HCT116 (cell line): ENCODE data around the gene EVC. TPM values are rescaled to one million over a fixed set of nuclear protein-coding genes. Genes with fewer than 3 reads are reported as not detected.

Experiments
- ATAC-seq: fragments of 200-7000 bp; cut with Tn5 transposase; 2 replicates; pipeline ENCODE4 v1.9.1; 2020; ENCODE audit warnings: mild to moderate bottlenecking, moderate library complexity
- BruUV-seq: library from RNA; stranded (reverse); fragments of 400-500 nt; replicated peaks from 2 replicates; lab custom pipeline; 2021; lab: Mats Ljungman, UMichigan
- CTCF ChIA-PET: fragments of 300-600 bp; sonication (Branson Sonifier 250); formaldehyde crosslinking; loops from one replicate; lab custom pipeline; 2021; ENCODE audit warnings: antibody characterized with exemption; lab: Charles Lee
- POLR2A ChIA-PET: fragments of 300-600, 350-600 bp; sonication (Branson Sonifier 250); formaldehyde crosslinking; loops from one replicate; lab custom pipeline; 2021; ENCODE audit warnings: antibody characterized with exemption; lab: Charles Lee
- RAD21 ChIA-PET, 2 experiments: fragments of 300-600 bp; sonication (Branson Sonifier 250); formaldehyde crosslinking; loops; one replicate each; lab custom pipeline; 2023; ENCODE audit warnings: low total read pairs in 2 of 2; ENCODE audit not compliant: uncharacterized antibody in 2 of 2, unreplicated experiment in 2 of 2, low non-redundant PET in 1 of 2; lab: Charles Lee
- DNase-seq: peaks from one replicate; pipeline ENCODE4 v3.0.0-alpha.2; 2010; ENCODE audit warnings: low read depth, low spot score
- H2AFZ ChIP-seq: fragments of 200-600 bp; shearing (Covaris generic), sonication (generic); 2 replicates; pipeline ENCODE4 v1.6.1; 2017; ENCODE audit warnings: low read depth, mixed run types, mixed read lengths, antibody characterized with exemption, low read length; ENCODE audit not compliant: poor library complexity, severe bottlenecking
- H3K27ac ChIP-seq: 2 replicates; pipeline ENCODE4 v1.5.1; 2012; ENCODE audit warnings: low read depth, low read length
- H3K27me3 ChIP-seq: fragments of 200-600 bp; sonication (generic); 2 replicates; pipeline ENCODE4 v1.6.1; 2016; ENCODE audit warnings: mixed run types, low read length, mixed read lengths; ENCODE audit not compliant: insufficient read depth
- H3K36me3 ChIP-seq, 2 experiments: fragments of 200-500 bp in 1 of 2; fragments of 200-600 bp in 1 of 2; sonication (Bioruptor generic) in 1 of 2; sonication (generic) in 1 of 2; 2 replicates each; pipeline versions ENCODE4 v1.5.1 to v1.6.1; 2014 to 2016; ENCODE audit warnings: low read length in 2 of 2, inconsistent platforms in 1 of 2, mixed read lengths in 1 of 2, mixed run types in 1 of 2; ENCODE audit not compliant: insufficient read depth in 2 of 2, control insufficient read depth in 1 of 2
- H3K4me1 ChIP-seq, 2 experiments: fragments of 200-600 bp in 1 of 2; sonication (generic) in 1 of 2; 2 replicates each; pipeline versions ENCODE4 v1.5.1 to v1.6.1; 2012 to 2017; ENCODE audit warnings: low read length in 2 of 2, inconsistent platforms in 1 of 2, mild to moderate bottlenecking in 1 of 2, mixed read lengths in 1 of 2, mixed run types in 1 of 2, moderate library complexity in 1 of 2; ENCODE audit not compliant: insufficient read depth in 2 of 2, control insufficient read depth in 1 of 2
- H3K4me2 ChIP-seq: fragments of 200-600 bp; sonication (generic); 2 replicates; pipeline ENCODE4 v1.6.1; 2017; ENCODE audit warnings: mixed run types, low read length, mixed read lengths
- H3K4me3 ChIP-seq, 2 experiments: fragments of 200-600 bp in 1 of 2; sonication (generic) in 1 of 2; replicated peaks in 1 of 2; 2 replicates each; pipeline ENCODE4 v1.5.1; 2011 to 2016; ENCODE audit warnings: low read length in 2 of 2, control low read depth in 1 of 2, low read depth in 1 of 2, mild to moderate bottlenecking in 1 of 2, mixed read lengths in 1 of 2, mixed run types in 1 of 2
- H3K79me2 ChIP-seq: fragments of 200-600 bp; sonication (generic); 2 replicates; pipeline ENCODE4 v1.6.1; 2017; ENCODE audit warnings: mild to moderate bottlenecking, mixed run types, low read length, moderate library complexity, mixed read lengths; ENCODE audit not compliant: insufficient read depth
- H3K9ac ChIP-seq: fragments of 200-600 bp; sonication (generic); 2 replicates; pipeline ENCODE4 v1.6.1; 2016; ENCODE audit warnings: low read length, mixed read lengths
- H3K9me2 ChIP-seq: fragments of 200-600 bp; sonication (generic), shearing (Covaris generic); 2 replicates; pipeline ENCODE4 v1.6.1; 2017; ENCODE audit warnings: mixed run types, mild to moderate bottlenecking, moderate library complexity; ENCODE audit not compliant: insufficient read depth
- H3K9me3 ChIP-seq, 2 experiments: fragments of 200-500 bp in 1 of 2; fragments of 200-600 bp in 1 of 2; sonication (Bioruptor generic) in 1 of 2; sonication (generic) in 1 of 2; 2 replicates each; pipeline ENCODE4 v1.6.1; 2014 to 2017; ENCODE audit warnings: low read length in 2 of 2, mixed read lengths in 2 of 2, inconsistent platforms in 1 of 2, low read depth in 1 of 2, mild to moderate bottlenecking in 1 of 2, mixed run types in 1 of 2, moderate library complexity in 1 of 2; ENCODE audit not compliant: control insufficient read depth in 1 of 2, insufficient read depth in 1 of 2
- H4K20me1 ChIP-seq: fragments of 200-600 bp; sonication (generic), shearing (Covaris generic); 2 replicates; pipeline ENCODE4 v1.6.1; 2017; ENCODE audit warnings: mixed run types, mild to moderate bottlenecking, moderate library complexity; ENCODE audit not compliant: insufficient read depth
- CBX3 ChIP-seq: IDR thresholded peaks from 2 replicates; pipeline ENCODE4 v1.6.1; 2012; ENCODE audit warnings: low read depth
- CEBPB ChIP-seq: IDR thresholded peaks from 2 replicates; pipeline ENCODE4 v1.6.1; 2012; ENCODE audit warnings: low read depth
- EGR1 ChIP-seq: IDR thresholded peaks from 2 replicates; pipeline ENCODE4 v1.6.1; 2012; ENCODE audit warnings: low read depth
- EZH2 ChIP-seq: fragments of 200-600 bp; sonication (generic); IDR thresholded peaks from 2 replicates; pipeline ENCODE4 v1.6.1; 2017; ENCODE audit warnings: antibody characterized with exemption, mixed run types
- FOSL1 ChIP-seq: IDR thresholded peaks from 2 replicates; pipeline ENCODE4 v1.6.1; 2012; ENCODE audit warnings: low read depth
- SIN3A ChIP-seq: IDR thresholded peaks from 2 replicates; pipeline ENCODE4 v1.6.1; 2012; ENCODE audit warnings: low read depth
- SRF ChIP-seq: IDR thresholded peaks from 2 replicates; pipeline ENCODE4 v1.6.1; 2012; ENCODE audit warnings: low read depth
- YY1 ChIP-seq: IDR thresholded peaks from 2 replicates; pipeline ENCODE4 v1.6.1; 2011; ENCODE audit warnings: low read length, low read depth, moderate library complexity, mild to moderate bottlenecking; ENCODE audit not compliant: insufficient replicate concordance; ENCODE audit errors: extremely low read depth
- intact Hi-C: fragments of 100-400 bp; cut with micrococcal nuclease; formaldehyde crosslinking; loops from 2 replicates; pipeline ENCODE4 v1.10.0; 2022
- total RNA-seq: library from RNA; stranded (reverse); gene quantifications from one replicate; pipeline ENCODE4 v1.2.1, GENCODE V29; 2021; ENCODE audit not compliant: unreplicated experiment
- TF ChIP-seq, protein P1 (sequence below), 3 experiments: fragments of 200-600 bp in 1 of 3; sonication (generic) in 1 of 3; IDR thresholded peaks in 2 of 3; conservative IDR thresholded peaks in 1 of 3; 2 replicates each; pipeline ENCODE4 v1.5.1; 2012 to 2017; ENCODE audit warnings: low read depth in 2 of 3, low read length in 2 of 3, antibody characterized with exemption in 1 of 3, borderline replicate concordance in 1 of 3, control low read depth in 1 of 3, mild to moderate bottlenecking in 1 of 3, mixed read lengths in 1 of 3, mixed run types in 1 of 3, moderate library complexity in 1 of 3; ENCODE audit not compliant: insufficient read depth in 1 of 3
- TF ChIP-seq, protein P2 (sequence below): IDR thresholded peaks from 2 replicates; pipeline ENCODE4 v1.6.1; 2011; ENCODE audit warnings: mild to moderate bottlenecking, low read length, moderate library complexity; ENCODE audit not compliant: insufficient replicate concordance; ENCODE audit errors: extremely low read depth
- TF ChIP-seq, protein P3 (sequence below): IDR thresholded peaks from 2 replicates; pipeline ENCODE4 v1.6.1; 2012; ENCODE audit warnings: low read depth

Gene EVC
- total RNA-seq, 1 experiment from 2014 or later = 0.15 TPM

DNA sequence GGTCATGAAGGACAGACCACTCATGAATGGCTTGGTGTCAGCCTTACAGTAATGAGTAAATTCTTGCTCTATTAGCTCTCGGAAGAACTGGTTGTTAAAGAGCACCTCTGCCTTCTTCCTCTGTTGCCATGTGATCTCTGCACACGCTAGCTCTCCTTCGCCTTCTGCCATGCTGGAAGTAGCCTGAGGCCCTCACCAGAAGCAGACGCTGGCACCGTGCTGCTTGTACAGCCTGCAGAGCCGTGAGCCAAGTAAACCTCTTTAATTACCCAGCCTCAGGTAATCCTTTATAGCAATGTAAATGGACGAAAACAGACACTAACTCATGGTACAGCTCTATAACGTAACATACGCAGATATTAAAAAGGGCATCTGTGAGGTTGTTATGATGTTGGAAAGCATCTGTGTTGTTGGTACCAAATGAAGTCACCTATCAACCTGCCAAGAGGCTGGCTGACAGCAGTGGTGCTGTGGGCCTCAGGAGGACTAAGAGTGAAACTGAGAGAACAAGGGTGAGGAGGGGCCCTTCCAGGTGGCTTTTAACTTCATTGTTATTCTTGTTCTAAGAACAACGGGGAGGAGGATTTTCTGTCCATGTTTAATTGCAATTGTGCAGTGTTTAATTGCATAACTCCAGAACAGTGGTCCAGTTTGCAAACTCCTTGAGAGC is 112.7 kb downstream of the EVC start:
- Histone ChIP-seq H3K9ac (no peak overlapping the region), H3K4me3 (no peak overlapping the region), H3K9me3 (no peaks in the 10 kb centered on the region), H3K27ac (no peak overlapping the region), H3K79me2 (no peaks in the 10 kb centered on the region), H3K4me1 (peaks cover 0 to 7% of the 10 kb centered on the region in 2 experiments; a peak in 1 of 4 replicates), H2AFZ (no peak overlapping the region), H4K20me1 (no peaks in the 10 kb centered on the region), H3K27me3 (0 out of 2 replicates have a peak, but pooled peaks cover 8% of the 10 kb centered on the region), H3K36me3 (no peaks in the 10 kb centered on the region), H3K4me2 (no peak overlapping the region), H3K9me2 (no peaks in the 10 kb centered on the region)
- no TSS peak for BruUV-seq
- ChIA-PET CTCF (interaction anchor here (3.3 kb wide), 1 partner anchor 156 kb away, joined by 12 read pairs; no protein-coding TSS in a partner anchor), RAD21 (interaction anchor here in 1 of 2 experiments (0.5 kb wide), 1 partner anchor 424 kb away, joined by 3 read pairs; no protein-coding TSS in a partner anchor), POLR2A (no interaction called here)
- no peak for DNase-seq
- TF ChIP-seq YY1 = no peak
- no peak for TF ChIP-seq SRF
- TF ChIP-seq EGR1 = no peak
- TF ChIP-seq, protein P1, sequence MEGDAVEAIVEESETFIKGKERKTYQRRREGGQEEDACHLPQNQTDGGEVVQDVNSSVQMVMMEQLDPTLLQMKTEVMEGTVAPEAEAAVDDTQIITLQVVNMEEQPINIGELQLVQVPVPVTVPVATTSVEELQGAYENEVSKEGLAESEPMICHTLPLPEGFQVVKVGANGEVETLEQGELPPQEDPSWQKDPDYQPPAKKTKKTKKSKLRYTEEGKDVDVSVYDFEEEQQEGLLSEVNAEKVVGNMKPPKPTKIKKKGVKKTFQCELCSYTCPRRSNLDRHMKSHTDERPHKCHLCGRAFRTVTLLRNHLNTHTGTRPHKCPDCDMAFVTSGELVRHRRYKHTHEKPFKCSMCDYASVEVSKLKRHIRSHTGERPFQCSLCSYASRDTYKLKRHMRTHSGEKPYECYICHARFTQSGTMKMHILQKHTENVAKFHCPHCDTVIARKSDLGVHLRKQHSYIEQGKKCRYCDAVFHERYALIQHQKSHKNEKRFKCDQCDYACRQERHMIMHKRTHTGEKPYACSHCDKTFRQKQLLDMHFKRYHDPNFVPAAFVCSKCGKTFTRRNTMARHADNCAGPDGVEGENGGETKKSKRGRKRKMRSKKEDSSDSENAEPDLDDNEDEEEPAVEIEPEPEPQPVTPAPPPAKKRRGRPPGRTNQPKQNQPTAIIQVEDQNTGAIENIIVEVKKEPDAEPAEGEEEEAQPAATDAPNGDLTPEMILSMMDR (IDR thresholded peaks at IDR 0.05 in 2 of 3, conservative IDR thresholded peaks at IDR 0.05 in 1 of 3; ENCODE audit: borderline replicate concordance in 1 of 3, insufficient read depth in 1 of 3, low read depth in 2 of 3, low read length in 2 of 3) = no peak
- TF ChIP-seq, protein P2, sequence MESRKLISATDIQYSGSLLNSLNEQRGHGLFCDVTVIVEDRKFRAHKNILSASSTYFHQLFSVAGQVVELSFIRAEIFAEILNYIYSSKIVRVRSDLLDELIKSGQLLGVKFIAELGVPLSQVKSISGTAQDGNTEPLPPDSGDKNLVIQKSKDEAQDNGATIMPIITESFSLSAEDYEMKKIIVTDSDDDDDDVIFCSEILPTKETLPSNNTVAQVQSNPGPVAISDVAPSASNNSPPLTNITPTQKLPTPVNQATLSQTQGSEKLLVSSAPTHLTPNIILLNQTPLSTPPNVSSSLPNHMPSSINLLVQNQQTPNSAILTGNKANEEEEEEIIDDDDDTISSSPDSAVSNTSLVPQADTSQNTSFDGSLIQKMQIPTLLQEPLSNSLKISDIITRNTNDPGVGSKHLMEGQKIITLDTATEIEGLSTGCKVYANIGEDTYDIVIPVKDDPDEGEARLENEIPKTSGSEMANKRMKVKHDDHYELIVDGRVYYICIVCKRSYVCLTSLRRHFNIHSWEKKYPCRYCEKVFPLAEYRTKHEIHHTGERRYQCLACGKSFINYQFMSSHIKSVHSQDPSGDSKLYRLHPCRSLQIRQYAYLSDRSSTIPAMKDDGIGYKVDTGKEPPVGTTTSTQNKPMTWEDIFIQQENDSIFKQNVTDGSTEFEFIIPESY = no peak
- no peak for TF ChIP-seq CBX3
- no peak for TF ChIP-seq SIN3A
- no peak for TF ChIP-seq EZH2
- TF ChIP-seq, protein P3, sequence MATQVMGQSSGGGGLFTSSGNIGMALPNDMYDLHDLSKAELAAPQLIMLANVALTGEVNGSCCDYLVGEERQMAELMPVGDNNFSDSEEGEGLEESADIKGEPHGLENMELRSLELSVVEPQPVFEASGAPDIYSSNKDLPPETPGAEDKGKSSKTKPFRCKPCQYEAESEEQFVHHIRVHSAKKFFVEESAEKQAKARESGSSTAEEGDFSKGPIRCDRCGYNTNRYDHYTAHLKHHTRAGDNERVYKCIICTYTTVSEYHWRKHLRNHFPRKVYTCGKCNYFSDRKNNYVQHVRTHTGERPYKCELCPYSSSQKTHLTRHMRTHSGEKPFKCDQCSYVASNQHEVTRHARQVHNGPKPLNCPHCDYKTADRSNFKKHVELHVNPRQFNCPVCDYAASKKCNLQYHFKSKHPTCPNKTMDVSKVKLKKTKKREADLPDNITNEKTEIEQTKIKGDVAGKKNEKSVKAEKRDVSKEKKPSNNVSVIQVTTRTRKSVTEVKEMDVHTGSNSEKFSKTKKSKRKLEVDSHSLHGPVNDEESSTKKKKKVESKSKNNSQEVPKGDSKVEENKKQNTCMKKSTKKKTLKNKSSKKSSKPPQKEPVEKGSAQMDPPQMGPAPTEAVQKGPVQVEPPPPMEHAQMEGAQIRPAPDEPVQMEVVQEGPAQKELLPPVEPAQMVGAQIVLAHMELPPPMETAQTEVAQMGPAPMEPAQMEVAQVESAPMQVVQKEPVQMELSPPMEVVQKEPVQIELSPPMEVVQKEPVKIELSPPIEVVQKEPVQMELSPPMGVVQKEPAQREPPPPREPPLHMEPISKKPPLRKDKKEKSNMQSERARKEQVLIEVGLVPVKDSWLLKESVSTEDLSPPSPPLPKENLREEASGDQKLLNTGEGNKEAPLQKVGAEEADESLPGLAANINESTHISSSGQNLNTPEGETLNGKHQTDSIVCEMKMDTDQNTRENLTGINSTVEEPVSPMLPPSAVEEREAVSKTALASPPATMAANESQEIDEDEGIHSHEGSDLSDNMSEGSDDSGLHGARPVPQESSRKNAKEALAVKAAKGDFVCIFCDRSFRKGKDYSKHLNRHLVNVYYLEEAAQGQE = no peak
- TF ChIP-seq CEBPB = no peak
- TF ChIP-seq FOSL1 = no peak
- ATAC-seq = no peak
- intact Hi-C loops = loop anchor here (5.0 kb wide), 1 partner anchor 264 kb away; no protein-coding TSS in a partner anchor
